HepG2 (cell line): ENCODE data around the gene RDH8. TPM values are rescaled to one million over a fixed set of nuclear protein-coding genes. Genes with fewer than 3 reads are reported as not detected.

ENCODE experiments used
- AHDC1 ChIP-seq: sonication (generic); formaldehyde crosslinking; IDR thresholded peaks from 2 replicates; pipeline ENCODE4 v1.5.1; 2020; ENCODE audit warnings: mild to moderate bottlenecking, missing genetic modification reagents, borderline replicate concordance
- BCL6 ChIP-seq: IDR thresholded peaks from 2 replicates; pipeline ENCODE4 v1.6.1; 2016; ENCODE audit warnings: missing genetic modification reagents, missing compliant biosample characterization
- ELF1 ChIP-seq: sonication (generic); formaldehyde crosslinking; IDR thresholded peaks from 2 replicates; pipeline ENCODE4 v1.4.0; 2020; ENCODE audit warnings: missing genetic modification reagents
- FOXA3 ChIP-seq: IDR thresholded peaks from 2 replicates; pipeline ENCODE4 v1.6.1; 2016; ENCODE audit warnings: missing genetic modification reagents, missing compliant biosample characterization
- HOXA3 ChIP-seq: sonication (generic); formaldehyde crosslinking; IDR thresholded peaks from 2 replicates; pipeline ENCODE4 v1.5.0; 2020; ENCODE audit warnings: missing genetic modification reagents
- IRF2 ChIP-seq: IDR thresholded peaks from 2 replicates; pipeline ENCODE4 v1.6.1; 2018; ENCODE audit warnings: missing genetic modification reagents, missing compliant biosample characterization
- KAT8 ChIP-seq: IDR thresholded peaks from 2 replicates; pipeline ENCODE4 v1.6.1; 2016; ENCODE audit warnings: missing genetic modification reagents, missing compliant biosample characterization
- MED13 ChIP-seq: sonication (generic); formaldehyde crosslinking; IDR thresholded peaks from 2 replicates; pipeline ENCODE4 v1.5.0; 2020; ENCODE audit warnings: missing genetic modification reagents
- MXD4 ChIP-seq: IDR thresholded peaks from 2 replicates; pipeline ENCODE4 v1.6.1; 2016; ENCODE audit warnings: mild to moderate bottlenecking, missing biosample characterization, missing genetic modification reagents
- NCOA2 ChIP-seq: sonication (generic); formaldehyde crosslinking; IDR thresholded peaks from 2 replicates; pipeline ENCODE4 v1.8.0; 2022; ENCODE audit warnings: inconsistent platforms
- RORA ChIP-seq: sonication (generic); formaldehyde crosslinking; IDR thresholded peaks from 2 replicates; pipeline ENCODE4 v1.5.0; 2020; ENCODE audit warnings: mild to moderate bottlenecking, missing genetic modification reagents, moderate library complexity
- SMAD1 ChIP-seq: sonication (generic); formaldehyde crosslinking; IDR thresholded peaks from 2 replicates; pipeline ENCODE4 v1.4.0; 2020; ENCODE audit warnings: missing genetic modification reagents, low read depth, mild to moderate bottlenecking, borderline replicate concordance
- SNAI1 ChIP-seq: sonication (generic); formaldehyde crosslinking; IDR thresholded peaks from 2 replicates; pipeline ENCODE4 v1.5.0; 2020; ENCODE audit warnings: mild to moderate bottlenecking, missing genetic modification reagents, borderline replicate concordance
- ZNF121 ChIP-seq: sonication (generic); formaldehyde crosslinking; IDR thresholded peaks from 2 replicates; pipeline ENCODE4 v1.5.0; 2020; ENCODE audit warnings: mild to moderate bottlenecking, missing genetic modification reagents
- ZNF33B ChIP-seq: sonication (generic); formaldehyde crosslinking; IDR thresholded peaks from 2 replicates; pipeline ENCODE4 v1.5.1; 2020; ENCODE audit warnings: mild to moderate bottlenecking, missing genetic modification reagents
- ZNF367 ChIP-seq: sonication (generic); formaldehyde crosslinking; IDR thresholded peaks from 2 replicates; pipeline ENCODE4 v1.4.0; 2020; ENCODE audit warnings: missing genetic modification reagents, borderline replicate concordance
- ZNF44 ChIP-seq: sonication (generic); formaldehyde crosslinking; IDR thresholded peaks from 2 replicates; pipeline ENCODE4 v1.5.1; 2020; ENCODE audit warnings: mild to moderate bottlenecking, missing genetic modification reagents
- ZNF619 ChIP-seq: sonication (generic); formaldehyde crosslinking; IDR thresholded peaks from 2 replicates; pipeline ENCODE4 v1.4.0; 2020; ENCODE audit warnings: mild to moderate bottlenecking, missing genetic modification reagents
- ZNF639 ChIP-seq: conservative IDR thresholded peaks from 2 replicates; pipeline ENCODE4 v1.6.1; 2018; ENCODE audit warnings: missing genetic modification reagents
- ZNF776 ChIP-seq: sonication (generic); formaldehyde crosslinking; IDR thresholded peaks from 2 replicates; pipeline ENCODE4 v1.4.0; 2020; ENCODE audit warnings: mild to moderate bottlenecking, missing genetic modification reagents
- ZSCAN29 ChIP-seq: sonication (generic); formaldehyde crosslinking; conservative IDR thresholded peaks from 2 replicates; pipeline ENCODE4 v1.4.0; 2020; ENCODE audit warnings: mild to moderate bottlenecking, missing genetic modification reagents
- ZSCAN31 ChIP-seq: sonication (generic); formaldehyde crosslinking; IDR thresholded peaks from 2 replicates; pipeline ENCODE4 v1.5.0; 2020; ENCODE audit warnings: low read depth, mild to moderate bottlenecking, missing genetic modification reagents
- polyA plus RNA-seq, 8 experiments: library from polyadenylated mRNA; depleted of rRNA in 3 of 8; stranded (reverse) in 7 of 8; unstranded in 1 of 8; fragments of >200 nt; fragmentation: Illumina TruSeq in 4 of 8; extraction: Trizol in 4 of 8; gene quantifications; 2 replicates each; pipeline versions ENCODE4 v1.2.1 to v1.2.3, GENCODE V29; 2011 to 2016; ENCODE audit warnings: low read depth in 4 of 8, missing spikeins in 1 of 8, mixed read lengths in 1 of 8; ENCODE audit not compliant: insufficient read depth in 1 of 8
- total RNA-seq, 5 experiments: library from RNA; depleted of rRNA; stranded (reverse); fragments of >200 nt; fragmentation: Illumina TruSeq; extraction: Trizol; gene quantifications; 2 replicates each; pipeline ENCODE4 v1.2.3, GENCODE V29; 2016; ENCODE audit warnings: low read depth in 1 of 5

Gene RDH8
- total and polyA plus RNA-seq, 2 of the 13 experiments (the other 11 are each of a cell fraction or from before 2014, with no cell fraction given) = not detected

GRCh38 chr19:10027158-10027997 is 14.1 kb downstream of the RDH8 start (continued):
- TF ChIP-seq NCOA2 (CRISPR knock-in tag) (peak; percentile 69), ZSCAN31 (CRISPR knock-in tag) (peak; percentile 77), ELF1 (peak; percentile 66), IRF2 (CRISPR knock-in tag) (peak; percentile 86), ZNF44 (CRISPR knock-in tag) (no peak), ZNF619 (CRISPR knock-in tag) (peak; percentile 99), BCL6 (CRISPR knock-in tag) (peak; percentile 82), ZNF33B (CRISPR knock-in tag) (0 out of 2 replicates have a peak, but pooled peaks have one; percentile 48), ZNF121 (CRISPR knock-in tag) (peak; percentile 61; the same call in 1 of the 2 replicates), FOXA3 (CRISPR knock-in tag) (peak; percentile 70), SNAI1 (CRISPR knock-in tag) (no peak), ZSCAN29 (CRISPR knock-in tag) (peak; percentile 73; the same call in 1 of the 2 replicates), SMAD1 (peak; percentile 74; the same call in 1 of the 2 replicates), RORA (CRISPR knock-in tag) (no peak), ZNF367 (no peak), KAT8 (CRISPR knock-in tag) (peak; percentile 72), ZNF639 (CRISPR knock-in tag) (no peak), ZNF776 (CRISPR knock-in tag) (0 out of 2 replicates have a peak, but pooled peaks have one; percentile 37), MXD4 (CRISPR knock-in tag) (peak; percentile 81), AHDC1 (CRISPR knock-in tag) (no peak), MED13 (CRISPR knock-in tag) (no peak; the same call in 1 of the 2 replicates), HOXA3 (CRISPR knock-in tag) (peak; percentile 80)
